Measurements from ENCODE around the gene RASAL2. TPM values are rescaled to one million over a fixed set of nuclear protein-coding genes. Genes with fewer than 3 reads are reported as not detected.

Gene RASAL2
- total and polyA plus RNA-seq, 2 of the 13 experiments (the other 11 are each of a cell fraction or from before 2014, with no cell fraction given) = 5.4 to 5.9 TPM

GRCh38 chr1:178450871-178451270 is 357.0 kb downstream of the RASAL2 start:
- H3K4me2 ChIP-seq (ENCODE audit: low read depth, low read length) = no peak overlapping the region
- H3K27ac ChIP-seq (ENCODE audit: extremely low read length, insufficient read depth, low read length) = no peak overlapping the region
- POLR2A ChIA-PET = no interaction called here
- no peak overlapping the region for H3K4me3 ChIP-seq (replicated peaks in 1 of 3; ENCODE audit: insufficient read depth in 1 of 3, low read depth in 2 of 3, low read length in 3 of 3)
- H3K36me3 ChIP-seq (replicated peaks in 1 of 2; ENCODE audit: control insufficient read depth in 1 of 2, insufficient read depth in 2 of 2, low read length in 2 of 2) = peaks cover 0 to 2% of the 10 kb centered on the region in 2 experiments; a peak in 2 of 5 replicates
- CTCF ChIA-PET (ENCODE audit: low intra/inter-chr PET ratio, low total read pairs) = no interaction called here
- H3K9me3 ChIP-seq (ENCODE audit: low read length) = no peaks in the 10 kb centered on the region
- H3K27me3 ChIP-seq (ENCODE audit: control insufficient read depth in 1 of 2, insufficient read depth in 2 of 2, low read length in 2 of 2) = no peaks in the 10 kb centered on the region
- no peak for TF ChIP-seq FOXC1 (CRISPR knock-in tag; IDR thresholded peaks at IDR 0.05; ENCODE audit: borderline replicate concordance)
- TF ChIP-seq CEBPB (IDR thresholded peaks at IDR 0.05; ENCODE audit: borderline replicate concordance, low read depth, low read length) = 0 out of 2 replicates have a peak, but pooled peaks have one; percentile 36
- H3K79me2 ChIP-seq (ENCODE audit: insufficient read depth, low read length) = no peaks in the 10 kb centered on the region
- H3K9ac ChIP-seq (ENCODE audit: insufficient read depth, low read depth, low read length) = no peak overlapping the region
- ATAC-seq = no peak
- H2AFZ ChIP-seq (ENCODE audit: low read length) = no peak overlapping the region
- intact Hi-C loops (cut with micrococcal nuclease; ENCODE audit: unreplicated experiment) = loop anchor here (10.0 kb wide), 1 partner anchor 86 kb away; no protein-coding TSS in a partner anchor
- FAIRE-seq = no peak
- no peaks in the 10 kb centered on the region for H4K20me1 ChIP-seq (ENCODE audit: insufficient read depth, low read length)
- in situ Hi-C loops (cut with HindIII; ENCODE audit: extremely low pct_ligation_motif_present, low pct_unique_long_range_greater_than_20kb) = no loop called here
- DNase-seq (ENCODE audit: low spot score) = no peak
- H3K4me1 ChIP-seq (ENCODE audit: insufficient read depth, low read length) = peaks cover 6% of the 10 kb centered on the region; the same call in 1 of the 2 replicates
- WGBS (ENCODE audit: low lambda C conversion rate) = 96% methylated on average over 6 of the region's 6 CpGs
- BruUV-seq (replicated peaks) = no TSS peak

- ChIA-PET CTCF (ENCODE audit: low intra/inter-chr PET ratio, low total read pairs) (no interaction called here), POLR2A (no interaction called here)
- TF ChIP-seq CBFB (CRISPR knock-in tag; IDR thresholded peaks at IDR 0.05) (no peak), SAP130 (CRISPR knock-in tag; IDR thresholded peaks at IDR 0.05; ENCODE audit: low read depth) (no peak), THAP9 (CRISPR knock-in tag; IDR thresholded peaks at IDR 0.05; ENCODE audit: borderline replicate concordance) (no peak), RELA (CRISPR knock-in tag; IDR thresholded peaks at IDR 0.05) (no peak), GATA4 (IDR thresholded peaks at IDR 0.05; ENCODE audit: borderline replicate concordance, low read depth) (no peak), TEAD2 (CRISPR knock-in tag; IDR thresholded peaks at IDR 0.05) (no peak), ZNF460 (CRISPR knock-in tag; IDR thresholded peaks at IDR 0.05; ENCODE audit: borderline replicate concordance) (no peak), HBP1 (CRISPR knock-in tag; IDR thresholded peaks at IDR 0.05; ENCODE audit: low read depth) (no peak), NCOA2 (CRISPR knock-in tag; IDR thresholded peaks at IDR 0.05) (no peak), E2F2 (CRISPR knock-in tag; IDR thresholded peaks at IDR 0.05; ENCODE audit: borderline replicate concordance) (no peak), CCAR2 (optimal IDR thresholded peaks at IDR 0.05; ENCODE audit: low read depth, low read length) (no peak)
- Histone ChIP-seq H3K4me1 (ENCODE audit: insufficient read depth, low read length) (peaks cover 8% of the 10 kb centered on the region; the same call in 1 of the 2 replicates), H2AFZ (ENCODE audit: low read length) (no peak overlapping the region), H3K4me3 (replicated peaks in 1 of 3; ENCODE audit: insufficient read depth in 1 of 3, low read depth in 2 of 3, low read length in 3 of 3) (no peak overlapping the region), H3K9me3 (ENCODE audit: low read length) (no peaks in the 10 kb centered on the region), H3K27me3 (ENCODE audit: control insufficient read depth in 1 of 2, insufficient read depth in 2 of 2, low read length in 2 of 2) (no peaks in the 10 kb centered on the region), H3K36me3 (replicated peaks in 1 of 2; ENCODE audit: control insufficient read depth in 1 of 2, insufficient read depth in 2 of 2, low read length in 2 of 2) (no peaks in the 10 kb centered on the region; a peak in 1 of 5 replicates), H4K20me1 (ENCODE audit: insufficient read depth, low read length) (no peaks in the 10 kb centered on the region), H3K27ac (ENCODE audit: extremely low read length, insufficient read depth, low read length) (no peak overlapping the region), H3K79me2 (ENCODE audit: insufficient read depth, low read length) (no peaks in the 10 kb centered on the region), H3K9ac (ENCODE audit: insufficient read depth, low read depth, low read length) (no peak overlapping the region), H3K4me2 (ENCODE audit: low read depth, low read length) (no peak overlapping the region)
- no TSS peak for BruUV-seq (replicated peaks)
- DNase-seq (ENCODE audit: low spot score) (no peak), ATAC-seq (no peak), FAIRE-seq (no peak)
- 92% methylated on average over 3 of the region's 3 CpGs for WGBS (ENCODE audit: low lambda C conversion rate)
- intact Hi-C loops (cut with micrococcal nuclease; ENCODE audit: unreplicated experiment) = loop anchor here (10.0 kb wide), 1 partner anchor 87 kb away; no protein-coding TSS in a partner anchor
- in situ Hi-C loops (cut with HindIII; ENCODE audit: extremely low pct_ligation_motif_present, low pct_unique_long_range_greater_than_20kb) = no loop called here
Observed at GRCh38 chr1:178451529-178451928, 357.6 kb downstream of the RASAL2 start.

Measured in HepG2 (cell line).